D721Med (cell line): ENCODE results near the gene CCDC57.

Experiments
- DNase-seq: peaks from one replicate; pipeline ENCODE4 v3.0.0; 2011; ENCODE audit warnings: low spot score; ENCODE audit not compliant: insufficient read length
- FAIRE-seq: peaks from 2 replicates; lab custom pipeline; 2011; peaks lifted over from hg19 to GRCh38; lab: Jason Lieb, UNC
- CTCF ChIP-seq: IDR thresholded peaks from 2 replicates; pipeline ENCODE4 v1.5.1; 2012; ENCODE audit warnings: mild to moderate bottlenecking, control low read depth; ENCODE audit not compliant: insufficient read depth; ENCODE audit errors: missing control alignments

CCDC57 gene

GRCh38 chr17:82062076-82062983, 150.3 kb downstream of the CCDC57 start:
- no peak for TF ChIP-seq CTCF
- DNase-seq (no peak), FAIRE-seq (no peak)

- FAIRE-seq = no peak
- no peak for TF ChIP-seq CTCF
Measured at GRCh38 chr17:82061047-82061925, 151.4 kb downstream of the CCDC57 start.

GRCh38 chr17:82060614-82061013, 152.0 kb downstream of the CCDC57 start:
- FAIRE-seq (no peak), DNase-seq (no peak)
- no peak for TF ChIP-seq CTCF

More at GRCh38 chr17:82061047-82061925, 151.4 kb downstream of the CCDC57 start:
- DNase-seq = no peak

GRCh38 chr17:82060001-82060380, 152.7 kb downstream of the CCDC57 start:
- no peak for TF ChIP-seq CTCF
- FAIRE-seq = no peak

GRCh38 chr17:82059272-82060000, 153.2 kb downstream of the CCDC57 start:
- DNase-seq = no peak
- FAIRE-seq = no peak
- no peak for TF ChIP-seq CTCF

More at GRCh38 chr17:82060001-82060380, 152.7 kb downstream of the CCDC57 start:
- DNase-seq = no peak

- FAIRE-seq (no peak), DNase-seq (no peak)
- no peak for TF ChIP-seq CTCF
Measured at GRCh38 chr17:82058855-82059249, 153.8 kb downstream of the CCDC57 start.
